Measurements from ENCODE around the gene FHIT. TPM values are rescaled to one million over a fixed set of nuclear protein-coding genes. Genes with fewer than 3 reads are reported as not detected.

Gene FHIT
- total and polyA plus RNA-seq, 4 donors: 2.6 to 21.3 (median 8.7) TPM

DNA sequence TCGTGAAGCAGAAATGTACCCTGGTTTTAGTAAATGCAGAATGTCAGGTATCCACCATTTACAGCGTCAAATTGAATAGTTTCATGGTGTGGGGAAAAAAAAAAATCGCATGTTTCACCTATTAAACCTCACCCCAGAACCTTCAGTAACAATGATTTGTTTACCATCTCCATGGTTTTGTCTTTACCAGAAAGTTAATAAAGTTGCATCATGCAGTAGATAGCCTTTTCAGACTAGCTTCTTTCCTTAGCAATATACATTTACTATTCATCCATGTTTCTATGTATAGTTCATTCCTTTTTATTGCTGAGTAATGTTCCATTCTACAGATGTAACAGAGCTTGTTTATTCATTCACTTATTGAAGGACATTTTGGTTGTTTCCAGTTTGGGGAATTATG lies 1066.1 kb downstream of the FHIT start:
- WGBS, 2 donors: 96 to 97% methylated on average over 3 of the region's 3 CpGs
- H3K27me3 ChIP-seq (ENCODE audit: control insufficient read depth in 3 of 3, insufficient read depth in 3 of 3, low read length in 2 of 3): no peaks in the 10 kb centered on the region
- no peak overlapping the region for H3K4me3 ChIP-seq
- no peak for DNase-seq
- TF ChIP-seq, protein P1, sequence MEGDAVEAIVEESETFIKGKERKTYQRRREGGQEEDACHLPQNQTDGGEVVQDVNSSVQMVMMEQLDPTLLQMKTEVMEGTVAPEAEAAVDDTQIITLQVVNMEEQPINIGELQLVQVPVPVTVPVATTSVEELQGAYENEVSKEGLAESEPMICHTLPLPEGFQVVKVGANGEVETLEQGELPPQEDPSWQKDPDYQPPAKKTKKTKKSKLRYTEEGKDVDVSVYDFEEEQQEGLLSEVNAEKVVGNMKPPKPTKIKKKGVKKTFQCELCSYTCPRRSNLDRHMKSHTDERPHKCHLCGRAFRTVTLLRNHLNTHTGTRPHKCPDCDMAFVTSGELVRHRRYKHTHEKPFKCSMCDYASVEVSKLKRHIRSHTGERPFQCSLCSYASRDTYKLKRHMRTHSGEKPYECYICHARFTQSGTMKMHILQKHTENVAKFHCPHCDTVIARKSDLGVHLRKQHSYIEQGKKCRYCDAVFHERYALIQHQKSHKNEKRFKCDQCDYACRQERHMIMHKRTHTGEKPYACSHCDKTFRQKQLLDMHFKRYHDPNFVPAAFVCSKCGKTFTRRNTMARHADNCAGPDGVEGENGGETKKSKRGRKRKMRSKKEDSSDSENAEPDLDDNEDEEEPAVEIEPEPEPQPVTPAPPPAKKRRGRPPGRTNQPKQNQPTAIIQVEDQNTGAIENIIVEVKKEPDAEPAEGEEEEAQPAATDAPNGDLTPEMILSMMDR (IDR thresholded peaks at IDR 0.05; ENCODE audit: control extremely low read depth, extremely low read depth): no peak
- no peak overlapping the region for H3K27ac ChIP-seq (ENCODE audit: low read depth in 1 of 2, low read length in 1 of 2)
- no peak overlapping the region for H3K9ac ChIP-seq (ENCODE audit: insufficient read depth in 1 of 2, low read length in 2 of 2)
- no peak for ATAC-seq (ENCODE audit: insufficient read depth, low FRiP score)
- H3K36me3 ChIP-seq (ENCODE audit: control insufficient read depth in 4 of 4, insufficient read depth in 4 of 4, low read length in 4 of 4): no peaks in the 10 kb centered on the region
- no peaks in the 10 kb centered on the region for H3K9me3 ChIP-seq (ENCODE audit: control insufficient read depth in 4 of 4, insufficient read depth in 3 of 4, low read length in 3 of 4)
- peaks cover 0 to 4% (median 0%) of the 10 kb centered on the region in 5 donors for H3K4me1 ChIP-seq (ENCODE audit: control insufficient read depth in 5 of 5, insufficient read depth in 5 of 5, low read length in 5 of 5)

GRCh38 chr3:60182697-60183096 lies 1068.6 kb downstream of the FHIT start:
- Histone ChIP-seq H3K4me1 (ENCODE audit: control insufficient read depth in 5 of 5, insufficient read depth in 5 of 5, low read length in 5 of 5) (no peaks in the 10 kb centered on the region), H3K27ac (ENCODE audit: low read depth in 1 of 2, low read length in 1 of 2) (no peak overlapping the region), H3K9me3 (ENCODE audit: control insufficient read depth in 4 of 4, insufficient read depth in 3 of 4, low read length in 3 of 4) (no peaks in the 10 kb centered on the region), H3K27me3 (ENCODE audit: control insufficient read depth in 3 of 3, insufficient read depth in 3 of 3, low read length in 2 of 3) (no peaks in the 10 kb centered on the region), H3K4me3 (no peak overlapping the region), H3K9ac (ENCODE audit: insufficient read depth in 1 of 2, low read length in 2 of 2) (no peak overlapping the region), H3K36me3 (ENCODE audit: control insufficient read depth in 4 of 4, insufficient read depth in 4 of 4, low read length in 4 of 4) (no peaks in the 10 kb centered on the region)
- TF ChIP-seq, protein P1 (IDR thresholded peaks at IDR 0.05; ENCODE audit: control extremely low read depth, extremely low read depth): no peak
- DNase-seq (no peak), ATAC-seq (ENCODE audit: insufficient read depth, low FRiP score) (no peak)
- 66 to 76% methylated on average over 1 of the region's 1 CpG for WGBS, 2 donors

DNA sequence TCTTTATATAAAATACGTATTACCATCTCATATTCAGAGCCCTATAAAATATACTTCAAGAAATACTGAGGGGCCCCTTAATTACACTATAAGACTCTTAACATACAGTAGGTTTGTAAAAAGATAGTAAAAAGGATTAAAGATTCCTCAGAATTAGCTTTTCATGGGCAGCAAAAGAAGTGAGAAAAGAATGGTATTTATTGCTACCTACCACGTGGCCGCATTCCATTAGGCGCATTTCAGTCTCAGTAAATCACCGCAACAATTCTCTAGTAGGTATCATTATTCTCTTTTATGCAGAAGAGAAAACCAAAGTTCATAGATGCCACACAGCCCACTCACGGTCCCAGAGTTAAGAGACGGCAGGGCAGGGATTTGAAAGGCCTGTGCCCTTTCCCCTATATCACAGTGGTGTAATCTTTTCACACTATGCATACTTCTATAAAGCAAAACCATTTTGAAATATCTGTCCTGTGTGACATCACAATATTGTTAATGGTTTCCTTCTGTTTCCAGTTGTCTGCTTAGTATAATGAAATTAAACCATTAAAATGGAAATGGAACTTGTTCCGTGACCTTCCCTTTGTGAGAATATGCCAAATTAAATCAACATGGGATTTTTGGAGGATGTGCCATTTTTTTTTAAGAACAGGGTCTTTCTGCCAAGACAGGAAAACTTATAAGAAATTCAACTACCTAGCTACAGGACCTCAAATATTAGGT lies 1072.2 kb downstream of the FHIT start:
- H3K27ac ChIP-seq (ENCODE audit: low read depth in 1 of 2, low read length in 1 of 2): no peak overlapping the region
- ATAC-seq (ENCODE audit: insufficient read depth, low FRiP score) (no peak), DNase-seq (no peak)
- TF ChIP-seq, protein P1 (IDR thresholded peaks at IDR 0.05; ENCODE audit: control extremely low read depth, extremely low read depth): no peak
- H3K36me3 ChIP-seq (ENCODE audit: control insufficient read depth in 4 of 4, insufficient read depth in 4 of 4, low read length in 4 of 4): no peaks in the 10 kb centered on the region
- no peaks in the 10 kb centered on the region for H3K9me3 ChIP-seq (ENCODE audit: control insufficient read depth in 4 of 4, insufficient read depth in 3 of 4, low read length in 3 of 4)
- no peak overlapping the region for H3K4me3 ChIP-seq
- H3K4me1 ChIP-seq (ENCODE audit: control insufficient read depth in 5 of 5, insufficient read depth in 5 of 5, low read length in 5 of 5): no peaks in the 10 kb centered on the region
- WGBS, 2 donors: 94% methylated on average over 8 of the region's 8 CpGs
- H3K27me3 ChIP-seq (ENCODE audit: control insufficient read depth in 3 of 3, insufficient read depth in 3 of 3, low read length in 2 of 3): no peaks in the 10 kb centered on the region
- H3K9ac ChIP-seq (ENCODE audit: insufficient read depth in 1 of 2, low read length in 2 of 2): no peak overlapping the region

DNA sequence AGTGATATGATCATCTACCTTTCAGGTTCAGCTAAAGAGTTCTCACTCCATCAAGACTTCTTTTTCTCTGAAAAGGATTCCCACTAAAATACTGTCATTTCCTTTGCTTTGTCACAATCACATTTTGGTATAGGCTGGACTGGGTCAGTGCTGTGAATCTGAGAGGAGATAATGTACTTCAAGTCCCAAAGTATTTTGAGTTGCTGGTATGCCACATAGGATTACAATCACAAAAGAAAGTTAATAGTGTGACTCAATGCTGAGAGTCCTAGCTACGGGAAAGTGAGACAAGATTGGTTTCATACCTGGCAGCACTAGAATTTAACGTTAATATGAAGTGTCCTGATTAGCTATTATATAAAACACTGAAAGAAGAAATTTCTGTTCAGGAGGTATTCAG lies 1073.5 kb downstream of the FHIT start:
- Histone ChIP-seq H3K27ac (ENCODE audit: low read depth in 1 of 2, low read length in 1 of 2) (no peak overlapping the region), H3K36me3 (ENCODE audit: control insufficient read depth in 4 of 4, insufficient read depth in 4 of 4, low read length in 4 of 4) (no peaks in the 10 kb centered on the region), H3K4me3 (no peak overlapping the region), H3K4me1 (ENCODE audit: control insufficient read depth in 5 of 5, insufficient read depth in 5 of 5, low read length in 5 of 5) (no peaks in the 10 kb centered on the region), H3K9ac (ENCODE audit: insufficient read depth in 1 of 2, low read length in 2 of 2) (no peak overlapping the region), H3K9me3 (ENCODE audit: control insufficient read depth in 4 of 4, insufficient read depth in 3 of 4, low read length in 3 of 4) (no peaks in the 10 kb centered on the region), H3K27me3 (ENCODE audit: control insufficient read depth in 3 of 3, insufficient read depth in 3 of 3, low read length in 2 of 3) (no peaks in the 10 kb centered on the region)
- TF ChIP-seq, protein P1 (IDR thresholded peaks at IDR 0.05; ENCODE audit: control extremely low read depth, extremely low read depth): no peak
- DNase-seq (no peak), ATAC-seq (ENCODE audit: insufficient read depth, low FRiP score) (no peak)
- 88 to 90% methylated on average over 2 of the region's 2 CpGs for WGBS, 2 donors

Data from lung (tissue), 12 donors.